SIG-M5 treated with dmso at 0.1 percent for 504 hours (cell line): ENCODE results near the gene NUB1.

Experiments used
- DNase-seq: peaks from one replicate; lab custom pipeline; 2025; ENCODE audit not compliant: unreplicated experiment; lab: John Stamatoyannopoulos, UW

Gene NUB1

DNA sequence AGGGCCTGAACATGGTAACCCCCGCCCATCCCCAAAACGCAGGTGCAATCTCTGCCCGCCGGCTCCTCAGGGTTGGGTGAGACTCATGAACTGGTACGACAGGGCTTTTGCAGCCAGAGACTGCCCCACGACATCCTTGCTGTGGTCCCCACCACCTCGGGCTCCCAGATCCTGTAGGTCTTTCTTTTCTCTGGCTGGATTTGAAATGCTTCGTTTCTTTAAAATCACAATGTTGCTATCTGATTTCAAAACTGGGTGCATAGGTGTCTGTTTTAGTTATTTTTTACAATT, 46.3 kb downstream of the NUB1 start:
- DNase-seq = no peak

GRCh38 chr7:151388430-151388829, 46.8 kb downstream of the NUB1 start:
- DNase-seq = no peak

GRCh38 chr7:151389096-151389767, 47.6 kb downstream of the NUB1 start:
- no peak for DNase-seq

GRCh38 chr7:151389768-151390597, 48.4 kb downstream of the NUB1 start:
- DNase-seq = no peak

DNA sequence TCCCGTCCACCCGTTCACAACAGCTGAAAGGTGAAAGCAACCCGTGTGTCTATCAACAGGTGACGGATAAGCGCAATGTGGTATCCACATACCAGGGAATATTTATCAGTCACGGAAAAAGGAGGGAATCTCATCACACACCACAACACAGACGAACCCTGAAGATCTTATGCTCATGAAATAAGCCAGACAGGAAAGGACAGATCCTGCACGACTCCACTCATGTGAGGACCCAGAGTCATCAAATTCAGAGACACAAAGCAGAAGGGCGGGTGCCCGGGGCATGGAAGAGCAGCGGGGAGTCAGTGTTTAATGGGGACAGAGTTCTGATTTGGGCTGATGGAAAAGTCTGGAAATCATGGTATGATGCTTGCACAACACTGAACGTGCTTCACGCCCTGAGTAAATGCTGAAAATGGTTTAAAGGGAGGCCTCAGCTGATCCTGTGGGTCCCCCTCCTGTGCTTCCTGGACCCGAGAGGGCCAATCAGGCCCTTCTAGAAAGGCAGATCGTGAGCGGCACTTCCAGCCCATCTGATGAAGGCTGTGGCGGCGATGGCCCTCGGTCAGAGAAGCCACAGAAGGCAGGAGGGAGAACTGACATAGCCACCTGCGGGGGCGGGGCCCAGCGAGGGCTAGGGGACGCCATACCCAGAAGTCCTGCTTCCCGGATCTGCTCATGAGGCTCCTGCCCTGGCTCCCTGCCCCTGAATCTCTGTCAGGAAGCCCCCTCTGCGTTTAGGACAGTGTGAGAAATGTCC, 49.2 kb downstream of the NUB1 start:
- no peak for DNase-seq

DNA sequence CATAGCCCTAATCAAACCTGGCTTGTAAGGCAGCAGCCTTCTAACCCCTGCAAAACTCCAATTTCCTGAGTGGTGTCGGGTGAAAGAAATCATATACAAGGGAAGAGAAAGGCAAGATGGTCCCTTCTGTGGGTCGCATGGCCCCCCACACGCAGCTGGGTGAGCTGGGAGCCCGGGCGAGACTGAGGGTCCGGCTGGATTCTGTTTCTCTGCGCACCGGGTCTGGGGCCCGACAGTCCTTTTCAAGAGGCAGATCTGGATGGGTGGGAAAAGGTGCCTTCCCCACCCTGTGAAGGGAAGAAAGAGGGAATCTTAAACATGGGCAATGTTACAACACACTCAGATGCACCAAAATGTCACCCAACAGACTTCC, 49.7 kb downstream of the NUB1 start:
- DNase-seq = no peak

DNA sequence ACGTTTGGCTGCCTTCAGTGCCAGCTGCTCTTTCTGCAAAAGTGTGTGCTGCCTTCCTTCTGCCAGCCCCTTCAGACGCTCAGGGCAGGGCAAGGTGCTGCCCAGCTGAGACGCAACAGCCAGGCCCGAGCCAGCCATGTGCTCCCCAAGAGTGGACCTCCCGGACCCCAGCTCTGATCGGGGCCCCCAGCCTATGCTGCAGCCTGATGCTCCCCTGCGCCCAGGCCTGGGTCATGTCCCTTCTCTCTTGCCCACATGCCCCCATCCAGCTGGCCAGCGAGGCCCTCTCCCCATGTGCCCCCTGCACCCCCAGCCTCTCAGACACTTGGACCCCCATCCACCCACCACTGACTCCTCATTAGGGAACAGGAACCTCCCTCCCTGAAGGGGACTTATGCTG, 50.4 kb downstream of the NUB1 start:
- no peak for DNase-seq

GRCh38 chr7:151392426-151392825, 50.8 kb downstream of the NUB1 start:
- no peak for DNase-seq

- DNase-seq = no peak
Measured at GRCh38 chr7:151393031-151393977, 51.7 kb downstream of the NUB1 start.

GRCh38 chr7:151394076-151395035, 52.7 kb downstream of the NUB1 start:
- no peak for DNase-seq

GRCh38 chr7:151395036-151395367, 53.4 kb downstream of the NUB1 start:
- no peak for DNase-seq

- no peak for DNase-seq
Measured at GRCh38 chr7:151396328-151396970, 54.8 kb downstream of the NUB1 start.

DNA sequence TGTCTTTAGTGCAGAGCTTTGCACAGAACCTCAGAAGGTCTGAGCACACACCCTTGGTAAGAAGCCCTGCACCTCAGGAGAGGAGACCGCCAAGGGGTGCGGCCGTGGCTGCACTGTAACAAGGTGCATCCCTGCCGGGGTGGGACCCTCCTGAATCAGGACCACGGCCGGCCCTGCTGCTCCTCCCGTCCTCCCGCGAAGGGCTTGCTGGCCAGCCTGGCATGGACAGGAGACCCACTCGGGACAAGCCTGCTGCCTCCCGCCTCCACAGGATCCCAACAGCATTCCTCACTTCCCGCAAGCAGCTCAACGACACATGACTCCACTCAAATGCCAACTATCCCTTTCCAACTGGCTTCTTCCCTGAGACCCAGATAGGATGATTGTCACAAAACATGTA, 55.4 kb downstream of the NUB1 start:
- no peak for DNase-seq

DNA sequence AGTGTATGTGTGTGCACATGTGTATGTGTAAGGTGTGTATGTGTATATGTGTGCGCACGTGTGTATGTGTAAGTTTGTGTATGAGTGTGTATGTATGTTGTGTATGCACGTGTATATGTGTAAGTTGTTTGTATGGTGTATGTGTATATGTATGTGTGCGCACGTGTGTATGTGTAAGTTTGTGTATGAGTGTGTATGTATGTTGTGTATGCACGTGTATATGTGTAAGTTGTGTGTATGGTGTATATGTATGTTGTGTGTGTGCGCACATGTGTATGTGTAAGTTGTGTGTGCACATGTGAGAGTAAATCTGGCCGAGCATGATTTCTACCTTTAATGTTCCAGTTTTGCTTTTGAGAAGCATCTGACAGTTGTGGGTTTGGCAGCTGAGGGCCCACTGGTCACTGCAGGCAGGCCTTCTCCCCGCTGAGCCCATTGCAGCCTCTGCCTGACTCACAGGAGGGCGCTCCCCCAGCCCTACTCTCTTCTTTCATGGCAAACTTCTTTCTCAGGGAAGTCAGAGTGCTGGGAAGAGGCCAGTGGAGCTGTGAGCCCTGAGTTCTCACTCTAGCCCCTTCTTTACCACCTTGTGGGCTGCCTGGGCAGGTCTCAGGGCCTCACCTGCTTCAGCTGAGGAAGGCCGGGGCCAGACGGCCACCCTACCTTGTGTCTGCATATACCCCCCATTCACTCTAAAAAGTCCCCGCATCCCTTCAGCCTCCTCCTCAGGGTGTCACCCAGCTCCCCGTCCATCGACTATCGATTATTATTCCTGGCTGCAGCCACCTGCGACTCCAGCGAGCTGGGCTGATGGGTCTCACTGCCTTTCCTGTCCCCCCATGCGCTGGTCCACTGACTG, 57.1 kb downstream of the NUB1 start:
- no peak for DNase-seq

- DNase-seq = no peak
Measured at GRCh38 chr7:151399305-151399601, 57.6 kb downstream of the NUB1 start.

DNA sequence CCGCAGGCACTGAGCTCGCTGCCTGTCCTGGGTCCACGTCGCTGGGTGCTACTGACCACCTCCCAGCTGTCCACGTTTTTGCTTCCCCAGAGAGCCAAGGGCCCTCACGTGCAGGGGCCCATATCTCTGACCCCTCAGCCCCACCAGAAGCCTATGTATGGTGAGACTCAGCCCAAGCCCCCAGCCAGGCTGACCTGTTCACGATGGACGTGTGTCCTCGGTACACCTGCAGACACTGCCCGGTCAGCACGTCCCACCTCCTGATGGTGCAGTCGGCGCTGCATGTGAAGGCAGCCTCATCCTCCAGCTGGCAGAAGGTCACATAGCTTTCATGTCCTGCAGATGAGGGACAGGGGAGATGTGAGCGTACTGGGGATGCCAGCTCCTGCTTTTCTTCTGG, 58.3 kb downstream of the NUB1 start:
- DNase-seq = no peak

DNA sequence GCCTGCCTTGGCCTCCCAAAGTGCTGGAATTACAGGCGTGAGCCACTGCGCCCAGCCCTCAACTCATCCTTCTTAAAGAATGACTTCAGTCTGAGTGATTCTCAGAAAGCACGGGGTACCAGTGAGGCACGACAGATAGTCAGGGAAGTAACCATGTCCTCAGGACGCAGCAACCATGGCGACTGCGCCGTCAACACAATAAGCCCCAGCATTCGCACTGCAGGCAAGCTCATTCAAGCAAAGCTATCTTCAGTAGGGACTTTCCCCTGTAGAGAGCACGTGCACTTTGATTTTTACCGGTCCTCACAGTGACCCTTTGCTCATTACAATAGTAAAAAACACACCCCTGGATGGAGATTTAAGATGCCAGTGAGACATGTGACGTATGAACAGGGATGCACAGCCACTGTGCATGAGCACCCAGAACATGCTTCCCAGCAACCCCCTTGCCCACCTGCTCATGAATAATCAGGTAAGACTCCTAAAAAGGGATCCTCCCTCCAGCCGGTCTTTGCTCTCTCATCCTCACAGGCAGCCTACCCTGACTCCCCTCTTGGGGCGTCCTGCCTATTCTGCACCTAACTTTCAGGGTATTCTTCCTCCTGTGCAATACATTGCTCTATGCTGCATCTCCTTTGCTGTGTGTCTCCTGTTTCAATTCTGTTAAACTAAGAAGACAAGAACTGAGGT, 59.2 kb downstream of the NUB1 start:
- no peak for DNase-seq
